ENCODE results near the gene DPRX. TPM values are rescaled to one million over a fixed set of nuclear protein-coding genes. Genes with fewer than 3 reads are reported as not detected.
"Not testable (repeated sequence)": the region's sequence is repeated elsewhere in the genome, so short reads cannot be mapped to it uniquely, and the experiment has no call there.

The DPRX gene
- total and polyA plus RNA-seq, 4 experiments from 2014 or later = not detected

- Histone ChIP-seq H3K36me3 (ENCODE audit: insufficient read depth, low read length) (no peaks in the 10 kb centered on the region), H3K4me3 (ENCODE audit: low read length in 2 of 2) (no peak overlapping the region), H3K9me3 (ENCODE audit: control insufficient read depth in 1 of 2, low read length in 2 of 2) (no peaks in the 10 kb centered on the region), H3K27me3 (ENCODE audit: insufficient read depth, low read length) (no peaks in the 10 kb centered on the region), H3K4me1 (ENCODE audit: insufficient read depth, low read length) (no peaks in the 10 kb centered on the region), H3K27ac (ENCODE audit: low read depth, low read length) (no peak overlapping the region)
- H3K36me3 Mint-ChIP-seq = no peaks in the 10 kb centered on the region
- no peak overlapping the region for H3K27ac Mint-ChIP-seq
- H3K9me3 Mint-ChIP-seq = peaks cover 0 to 44% (median 29%) of the 10 kb centered on the region in 8 donors
- intact Hi-C loops (cut with micrococcal nuclease) = no loop called here
- no peak for DNase-seq
- no peak overlapping the region for H3K4me3 Mint-ChIP-seq
- H3K27me3 Mint-ChIP-seq = no peaks in the 10 kb centered on the region
- no peaks in the 10 kb centered on the region for H3K4me1 Mint-ChIP-seq
- CTCF ChIA-PET (ENCODE audit: partially characterized antibody) = interaction anchor here (0.6 kb wide), 1 partner anchor 975 kb away, joined by 3 read pairs; no protein-coding TSS in a partner anchor
- POLR2A ChIA-PET (ENCODE audit: partially characterized antibody) = no interaction called here
Observed at GRCh38 chr19:53659292-53659691, 27.5 kb downstream of the DPRX start.

DNA sequence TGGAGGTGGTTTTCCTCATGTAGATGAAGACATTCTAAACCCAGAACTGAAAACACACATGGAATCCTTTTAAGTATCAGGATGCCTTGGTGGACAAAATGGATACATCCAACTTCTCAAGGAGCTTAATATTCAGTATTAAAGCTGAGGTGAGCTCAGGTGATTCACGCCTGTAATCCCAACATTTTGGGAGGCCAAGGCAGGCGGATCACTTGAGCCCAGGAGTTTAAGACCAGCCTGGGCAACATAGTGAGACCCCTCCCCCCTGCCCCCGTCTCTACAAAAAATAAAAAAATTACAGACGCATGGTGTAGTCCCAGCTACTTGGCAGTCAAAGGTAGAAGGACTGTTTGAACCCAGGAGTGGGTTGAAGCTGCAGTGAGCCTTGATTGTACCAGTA lies 28.8 kb downstream of the DPRX start:
- Histone ChIP-seq H3K27me3 (ENCODE audit: insufficient read depth, low read length) (no peaks in the 10 kb centered on the region), H3K36me3 (ENCODE audit: insufficient read depth, low read length) (no peaks in the 10 kb centered on the region), H3K4me3 (ENCODE audit: low read length in 2 of 2) (no peak overlapping the region), H3K4me1 (ENCODE audit: insufficient read depth, low read length) (no peaks in the 10 kb centered on the region), H3K27ac (ENCODE audit: low read depth, low read length) (no peak overlapping the region), H3K9me3 (ENCODE audit: control insufficient read depth in 1 of 2, low read length in 2 of 2) (no peaks in the 10 kb centered on the region)
- Mint-ChIP-seq H3K4me1 (no peaks in the 10 kb centered on the region), H3K36me3 (no peaks in the 10 kb centered on the region), H3K27me3 (no peaks in the 10 kb centered on the region), H3K27ac (no peak overlapping the region), H3K9me3 (peaks cover 0 to 32% (median 23%) of the 10 kb centered on the region in 8 donors), H3K4me3 (no peak overlapping the region)
- no peak for DNase-seq
- CTCF ChIA-PET (ENCODE audit: partially characterized antibody) = no interaction called here
- intact Hi-C loops (cut with micrococcal nuclease) = no loop called here
- POLR2A ChIA-PET (ENCODE audit: partially characterized antibody) = no interaction called here

DNA sequence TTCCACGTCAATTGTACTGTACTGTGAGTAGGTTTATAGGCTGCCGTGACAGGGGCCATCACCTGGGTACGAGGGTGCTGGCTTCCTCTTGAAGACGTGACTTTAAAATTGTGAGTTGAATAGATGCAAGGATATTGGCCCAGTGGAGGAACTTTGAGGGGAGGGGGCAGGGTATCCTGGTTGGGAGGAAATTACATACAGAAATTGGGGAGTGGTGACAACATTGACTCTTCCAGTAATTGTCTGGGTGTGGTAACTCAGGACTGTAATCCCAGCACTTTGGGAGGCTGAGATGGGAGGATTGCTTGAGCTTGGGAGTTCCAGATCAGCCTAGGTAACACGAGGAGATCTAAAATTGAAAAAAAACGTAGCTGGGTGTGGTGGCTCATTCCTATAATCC lies 30.4 kb downstream of the DPRX start:
- H3K27me3 Mint-ChIP-seq = no peaks in the 10 kb centered on the region

DNA sequence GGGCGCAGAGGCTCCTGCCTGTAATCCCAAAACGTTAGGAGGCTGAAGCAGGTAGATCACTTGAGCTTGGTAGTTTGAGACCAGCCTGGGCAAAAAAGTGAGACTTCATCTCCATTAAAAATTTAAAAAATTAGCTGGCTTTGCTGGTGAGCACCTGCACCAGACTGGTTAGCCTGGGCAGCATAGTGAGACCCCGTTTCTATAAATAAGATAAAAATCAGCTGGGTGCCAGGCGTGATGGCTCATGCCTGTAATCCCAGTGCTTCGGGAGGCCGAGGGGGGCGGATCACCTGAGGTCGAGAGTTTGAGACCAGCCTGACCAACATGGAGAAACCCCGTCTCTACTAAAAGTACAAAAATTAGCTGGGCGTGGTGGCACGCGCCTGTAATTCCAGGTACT lies 32.4 kb downstream of the DPRX start:
- no peaks in the 10 kb centered on the region for H3K27me3 ChIP-seq (ENCODE audit: insufficient read depth, low read length)
- Mint-ChIP-seq H3K27me3 (no peaks in the 10 kb centered on the region), H3K27ac (no peak overlapping the region), H3K36me3 (no peaks in the 10 kb centered on the region), H3K4me1 (no peaks in the 10 kb centered on the region), H3K4me3 (no peak overlapping the region), H3K9me3 (peaks cover 0 to 23% (median 13%) of the 10 kb centered on the region in 8 donors)
- ChIA-PET CTCF (ENCODE audit: partially characterized antibody) (no interaction called here), POLR2A (ENCODE audit: partially characterized antibody) (no interaction called here)
- H3K36me3 ChIP-seq (ENCODE audit: insufficient read depth, low read length) = no peaks in the 10 kb centered on the region
- H3K4me1 ChIP-seq (ENCODE audit: insufficient read depth, low read length) = no peaks in the 10 kb centered on the region
- no peaks in the 10 kb centered on the region for H3K9me3 ChIP-seq (ENCODE audit: control insufficient read depth in 1 of 2, low read length in 2 of 2)
- no peak for DNase-seq
- no peak overlapping the region for H3K27ac ChIP-seq (ENCODE audit: low read depth, low read length)
- intact Hi-C loops (cut with micrococcal nuclease) = no loop called here
- H3K4me3 ChIP-seq (ENCODE audit: low read length in 2 of 2) = no peak overlapping the region

More for the DNA sequence above, 30.4 kb downstream of the DPRX start:
- DNase-seq = no peak
- no peaks in the 10 kb centered on the region for H3K36me3 ChIP-seq (ENCODE audit: insufficient read depth, low read length)
- H3K4me3 ChIP-seq (ENCODE audit: low read length in 2 of 2) = no peak overlapping the region
- H3K27ac Mint-ChIP-seq = no peak overlapping the region
- H3K9me3 Mint-ChIP-seq = peaks cover 0 to 29% (median 18%) of the 10 kb centered on the region in 8 donors
- no peak overlapping the region for H3K27ac ChIP-seq (ENCODE audit: low read depth, low read length)
- no peaks in the 10 kb centered on the region for H3K4me1 Mint-ChIP-seq
- ChIA-PET CTCF (ENCODE audit: partially characterized antibody) (no interaction called here), POLR2A (ENCODE audit: partially characterized antibody) (no interaction called here)
- intact Hi-C loops (cut with micrococcal nuclease) = no loop called here
- no peaks in the 10 kb centered on the region for H3K4me1 ChIP-seq (ENCODE audit: insufficient read depth, low read length)
- no peaks in the 10 kb centered on the region for H3K27me3 ChIP-seq (ENCODE audit: insufficient read depth, low read length)
- H3K36me3 Mint-ChIP-seq = no peaks in the 10 kb centered on the region
- no peaks in the 10 kb centered on the region for H3K9me3 ChIP-seq (ENCODE audit: control insufficient read depth in 1 of 2, low read length in 2 of 2)
- H3K4me3 Mint-ChIP-seq = no peak overlapping the region

DNA sequence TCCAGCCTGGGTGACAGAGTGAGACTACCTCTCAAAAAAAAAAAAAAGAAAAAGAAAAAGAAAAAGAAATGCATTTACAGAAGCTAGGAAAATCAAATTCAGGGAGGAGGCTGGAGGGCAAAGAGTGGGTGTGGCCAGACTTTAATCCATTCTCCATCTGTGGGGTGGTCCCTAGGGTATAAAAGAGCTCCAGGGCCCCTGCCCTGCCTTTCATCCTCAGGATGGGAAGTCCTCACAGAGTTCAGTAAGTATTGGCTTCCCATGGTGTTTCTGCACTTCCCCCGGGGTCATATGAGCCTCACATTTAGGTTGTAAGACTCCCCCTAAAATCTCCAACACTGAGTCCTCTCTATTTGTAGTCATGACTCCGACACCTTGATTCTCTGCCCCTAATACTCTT lies 33.0 kb downstream of the DPRX start:
- intact Hi-C loops (cut with micrococcal nuclease) = no loop called here
- H3K27ac ChIP-seq (ENCODE audit: low read depth, low read length) = no peak overlapping the region
- Mint-ChIP-seq H3K4me3 (no peak overlapping the region), H3K27me3 (no peaks in the 10 kb centered on the region), H3K9me3 (peaks cover 0 to 23% (median 11%) of the 10 kb centered on the region in 8 donors), H3K36me3 (no peaks in the 10 kb centered on the region), H3K4me1 (no peaks in the 10 kb centered on the region), H3K27ac (no peak overlapping the region)
- no peaks in the 10 kb centered on the region for H3K9me3 ChIP-seq (ENCODE audit: control insufficient read depth in 1 of 2, low read length in 2 of 2)
- H3K36me3 ChIP-seq (ENCODE audit: insufficient read depth, low read length) = no peaks in the 10 kb centered on the region
- H3K4me1 ChIP-seq (ENCODE audit: insufficient read depth, low read length) = no peaks in the 10 kb centered on the region
- POLR2A ChIA-PET (ENCODE audit: partially characterized antibody) = no interaction called here
- no peaks in the 10 kb centered on the region for H3K27me3 ChIP-seq (ENCODE audit: insufficient read depth, low read length)
- no peak for DNase-seq
- CTCF ChIA-PET (ENCODE audit: partially characterized antibody) = no interaction called here
- no peak overlapping the region for H3K4me3 ChIP-seq (ENCODE audit: low read length in 2 of 2)

- H3K4me1 Mint-ChIP-seq; CTCF ChIA-PET (ENCODE audit: partially characterized antibody); H3K36me3 Mint-ChIP-seq; H3K27ac Mint-ChIP-seq; H3K27me3 ChIP-seq (ENCODE audit: insufficient read depth, low read length); H3K4me1 ChIP-seq (ENCODE audit: insufficient read depth, low read length); H3K27ac ChIP-seq (ENCODE audit: low read depth, low read length); H3K4me3 ChIP-seq (ENCODE audit: low read length in 2 of 2); H3K4me3 Mint-ChIP-seq; H3K27me3 Mint-ChIP-seq; DNase-seq; H3K36me3 ChIP-seq (ENCODE audit: insufficient read depth, low read length); intact Hi-C loops (cut with micrococcal nuclease); H3K9me3 ChIP-seq (ENCODE audit: control insufficient read depth in 1 of 2, low read length in 2 of 2): not testable (repeated sequence)
- H3K9me3 Mint-ChIP-seq = peaks cover 2 to 18% (median 12%) of the 10 kb centered on the region in 8 donors
- POLR2A ChIA-PET (ENCODE audit: partially characterized antibody) = interaction anchor here (0.5 kb wide), 1 partner anchor 26 kb away, joined by 3 read pairs; no protein-coding TSS in a partner anchor
Observed at GRCh38 chr19:53666331-53666730, 34.5 kb downstream of the DPRX start.

GRCh38 chr19:53668804-53669203 lies 37.0 kb downstream of the DPRX start:
- H3K4me1 Mint-ChIP-seq; H3K27me3 ChIP-seq (ENCODE audit: insufficient read depth, low read length); H3K27ac Mint-ChIP-seq; H3K36me3 ChIP-seq (ENCODE audit: insufficient read depth, low read length); DNase-seq; CTCF ChIA-PET (ENCODE audit: partially characterized antibody); POLR2A ChIA-PET (ENCODE audit: partially characterized antibody); H3K9me3 Mint-ChIP-seq; H3K4me3 Mint-ChIP-seq; H3K27ac ChIP-seq (ENCODE audit: low read depth, low read length); H3K27me3 Mint-ChIP-seq; H3K9me3 ChIP-seq (ENCODE audit: control insufficient read depth in 1 of 2, low read length in 2 of 2); H3K36me3 Mint-ChIP-seq; H3K4me1 ChIP-seq (ENCODE audit: insufficient read depth, low read length); H3K4me3 ChIP-seq (ENCODE audit: low read length in 2 of 2); intact Hi-C loops (cut with micrococcal nuclease): not testable (repeated sequence)

GRCh38 chr19:53670345-53670744 lies 38.5 kb downstream of the DPRX start:
- no peaks in the 10 kb centered on the region for H3K27me3 Mint-ChIP-seq
- H3K27me3 ChIP-seq (ENCODE audit: insufficient read depth, low read length) = no peaks in the 10 kb centered on the region
- no peak overlapping the region for H3K4me3 Mint-ChIP-seq
- ChIA-PET POLR2A (ENCODE audit: partially characterized antibody) (no interaction called here), CTCF (ENCODE audit: partially characterized antibody) (no interaction called here)
- H3K9me3 ChIP-seq (ENCODE audit: control insufficient read depth in 1 of 2, low read length in 2 of 2) = no peaks in the 10 kb centered on the region
- no peaks in the 10 kb centered on the region for H3K36me3 ChIP-seq (ENCODE audit: insufficient read depth, low read length)
- intact Hi-C loops (cut with micrococcal nuclease) = no loop called here
- H3K27ac ChIP-seq (ENCODE audit: low read depth, low read length) = no peak overlapping the region
- no peaks in the 10 kb centered on the region for H3K4me1 Mint-ChIP-seq
- no peak overlapping the region for H3K27ac Mint-ChIP-seq
- peaks cover 0 to 15% (median 7%) of the 10 kb centered on the region in 8 donors for H3K9me3 Mint-ChIP-seq
- no peaks in the 10 kb centered on the region for H3K36me3 Mint-ChIP-seq
- DNase-seq = no peak
- no peaks in the 10 kb centered on the region for H3K4me1 ChIP-seq (ENCODE audit: insufficient read depth, low read length)
- no peak overlapping the region for H3K4me3 ChIP-seq (ENCODE audit: low read length in 2 of 2)
